Parathyroid adenoma (tissue), 2 donors: Measurements from ENCODE around the gene RAB21.
"Not testable (repeated sequence)": the region's sequence is repeated elsewhere in the genome, so short reads cannot be mapped to it uniquely, and the experiment has no call there.

ENCODE experiments used
- H2AFZ ChIP-seq: fragments of 300-600 bp; sonication (generic); one replicate; pipeline ENCODE4 v1.7.0; 2017; ENCODE audit warnings: antibody characterized with exemption, mild to moderate bottlenecking
- H3K27ac ChIP-seq: fragments of 300-600 bp; sonication (generic); one replicate; pipeline ENCODE4 v1.7.0; 2017
- H3K27me3 ChIP-seq: fragments of 300-600 bp; sonication (generic); one replicate; pipeline ENCODE4 v1.7.0; 2017; ENCODE audit warnings: low read length; ENCODE audit not compliant: control insufficient read depth, insufficient read depth
- H3K36me3 ChIP-seq: fragments of 300-600 bp; sonication (generic); one replicate; pipeline ENCODE4 v1.7.0; 2017; ENCODE audit warnings: low read length; ENCODE audit not compliant: control insufficient read depth, insufficient read depth
- H3K4me1 ChIP-seq: fragments of 300-600 bp; sonication (generic); one replicate; pipeline ENCODE4 v1.7.0; 2017; ENCODE audit warnings: control low read depth
- H3K4me2 ChIP-seq: fragments of 300-600 bp; sonication (generic); one replicate; pipeline ENCODE4 v1.7.0; 2017; ENCODE audit warnings: low read length
- H3K4me3 ChIP-seq: fragments of 300-600 bp; sonication (generic); one replicate; pipeline ENCODE4 v1.7.0; 2017; ENCODE audit warnings: low read depth, low read length
- H3K79me2 ChIP-seq: fragments of 300-600 bp; sonication (generic); one replicate; pipeline ENCODE4 v1.7.0; 2017; ENCODE audit warnings: control low read depth
- H3K9ac ChIP-seq: fragments of 300-600 bp; sonication (generic); one replicate; pipeline ENCODE4 v1.7.0; 2017; ENCODE audit warnings: mild to moderate bottlenecking
- H3K9me3 ChIP-seq: fragments of 300-600 bp; sonication (generic); one replicate; pipeline ENCODE4 v1.7.0; 2017; ENCODE audit warnings: low read length; ENCODE audit not compliant: control insufficient read depth
- CTCF ChIP-seq: fragments of 300-600 bp; sonication (generic); IDR thresholded peaks from one replicate; pipeline ENCODE4 v1.7.0; 2017; ENCODE audit warnings: antibody characterized with exemption, mild to moderate bottlenecking
- donor health status: primary hyperparathyroidism.

RAB21 gene

GRCh38 chr12:71800177-71800576, 45.5 kb downstream of the RAB21 start:
- H3K4me3 ChIP-seq = no peak overlapping the region
- H3K36me3 ChIP-seq = no peaks in the 10 kb centered on the region
- no peak for TF ChIP-seq CTCF
- no peak overlapping the region for H2AFZ ChIP-seq
- no peak overlapping the region for H3K27ac ChIP-seq
- no peak overlapping the region for H3K9ac ChIP-seq
- no peaks in the 10 kb centered on the region for H3K9me3 ChIP-seq
- H3K27me3 ChIP-seq = peaks cover 2% of the 10 kb centered on the region
- no peaks in the 10 kb centered on the region for H3K4me1 ChIP-seq
- no peak overlapping the region for H3K4me2 ChIP-seq
- H3K79me2 ChIP-seq = no peaks in the 10 kb centered on the region

DNA sequence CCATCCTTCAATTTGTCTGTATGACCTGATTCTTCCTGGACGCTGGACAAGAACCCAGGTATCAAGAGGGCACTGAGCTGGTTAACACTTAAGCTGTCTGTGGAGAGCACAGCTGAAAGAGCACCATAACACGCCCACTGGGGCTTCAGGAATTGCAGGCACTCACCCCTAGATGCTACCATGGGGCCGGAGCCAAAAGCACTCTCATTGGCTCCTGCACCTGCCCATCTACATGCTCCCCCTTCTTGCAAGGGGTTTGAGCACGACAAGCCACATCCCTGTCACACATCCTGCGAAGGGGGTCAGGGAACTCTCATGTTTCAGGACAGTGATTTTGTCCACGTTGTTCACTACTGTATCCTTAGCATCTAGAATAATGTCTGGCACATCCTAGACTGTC, 49.8 kb downstream of the RAB21 start:
- Histone ChIP-seq H3K4me2 (no peak overlapping the region), H3K9me3 (no peaks in the 10 kb centered on the region), H2AFZ (no peak overlapping the region), H3K27me3 (peaks cover 2% of the 10 kb centered on the region), H3K4me3 (no peak overlapping the region), H3K9ac (no peak overlapping the region), H3K36me3 (no peaks in the 10 kb centered on the region), H3K4me1 (no peaks in the 10 kb centered on the region), H3K79me2 (no peaks in the 10 kb centered on the region), H3K27ac (no peak overlapping the region)
- TF ChIP-seq CTCF = no peak

GRCh38 chr12:71810921-71811320, 56.3 kb downstream of the RAB21 start:
- Histone ChIP-seq H3K9me3 (no peaks in the 10 kb centered on the region), H3K4me3 (no peak overlapping the region), H3K27me3 (no peaks in the 10 kb centered on the region), H2AFZ (no peak overlapping the region), H3K27ac (no peak overlapping the region), H3K36me3 (no peaks in the 10 kb centered on the region), H3K9ac (no peak overlapping the region), H3K79me2 (no peaks in the 10 kb centered on the region), H3K4me2 (no peak overlapping the region), H3K4me1 (no peaks in the 10 kb centered on the region)
- TF ChIP-seq CTCF = no peak

GRCh38 chr12:71815242-71815641, 60.6 kb downstream of the RAB21 start:
- not testable (repeated sequence) for H3K27me3 ChIP-seq, H3K9ac ChIP-seq, H3K4me3 ChIP-seq, H3K36me3 ChIP-seq, H3K4me1 ChIP-seq, H3K4me2 ChIP-seq, H3K79me2 ChIP-seq, H3K27ac ChIP-seq, H2AFZ ChIP-seq, H3K9me3 ChIP-seq

DNA sequence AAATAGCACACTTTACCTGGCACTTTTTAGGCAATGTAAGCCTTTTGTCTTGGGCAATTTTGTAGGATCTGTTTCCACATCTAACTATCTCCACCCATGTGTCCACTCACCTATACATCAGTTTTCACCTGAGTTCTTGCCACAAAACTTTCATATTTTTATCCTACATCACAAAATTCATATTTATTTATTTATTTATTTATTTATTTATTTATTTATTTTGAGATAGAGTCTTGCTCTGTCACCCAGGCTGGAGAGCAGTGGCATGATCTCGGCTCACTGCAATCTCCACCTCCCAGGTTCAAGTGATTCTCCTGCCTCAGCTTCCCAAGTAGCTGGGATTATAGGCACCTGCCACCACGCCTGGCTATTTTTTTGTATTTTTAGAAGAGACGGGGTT, 67.4 kb downstream of the RAB21 start:
- not testable (repeated sequence) for H3K4me3 ChIP-seq, H3K27me3 ChIP-seq, H3K27ac ChIP-seq, H3K4me1 ChIP-seq, H3K9me3 ChIP-seq, H2AFZ ChIP-seq, H3K9ac ChIP-seq, H3K36me3 ChIP-seq, H3K79me2 ChIP-seq, H3K4me2 ChIP-seq

DNA sequence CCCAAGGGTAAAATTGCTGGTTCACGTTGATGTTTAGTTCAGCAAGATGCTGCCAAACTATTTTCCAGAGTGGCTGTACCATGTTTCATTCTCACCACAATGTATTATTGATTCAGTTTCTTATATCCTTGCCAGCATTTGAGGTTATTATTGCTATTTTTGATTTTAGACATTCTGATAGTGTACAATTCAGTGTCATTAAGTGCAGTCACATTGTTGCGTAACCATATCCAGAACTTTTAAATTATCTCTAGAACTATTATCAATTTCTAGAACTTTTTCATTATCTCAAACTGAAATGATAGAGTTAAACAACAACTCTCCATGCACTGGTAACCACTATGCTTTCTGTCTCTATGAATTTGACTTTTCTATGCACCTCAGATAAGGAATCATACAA, 74.2 kb downstream of the RAB21 start:
- no peak overlapping the region for H3K4me2 ChIP-seq
- no peaks in the 10 kb centered on the region for H3K4me1 ChIP-seq
- no peak for TF ChIP-seq CTCF
- H2AFZ ChIP-seq = no peak overlapping the region
- no peaks in the 10 kb centered on the region for H3K79me2 ChIP-seq
- no peaks in the 10 kb centered on the region for H3K36me3 ChIP-seq
- H3K9me3 ChIP-seq = no peaks in the 10 kb centered on the region
- H3K27ac ChIP-seq = no peak overlapping the region
- H3K27me3 ChIP-seq = no peaks in the 10 kb centered on the region
- no peak overlapping the region for H3K4me3 ChIP-seq
- no peak overlapping the region for H3K9ac ChIP-seq
